GM18868 (cell line): Measurements from ENCODE around the gene SLC4A8.
A peak's percentile ranks its signal among the peaks of the same experiment; 100 is the strongest.

Source experiments
- ATAC-seq: cut with Tn5 transposase; IDR thresholded peaks from one replicate; pipeline ENCODE4 v1.9.1; 2021; ENCODE audit warnings: mild to moderate bottlenecking, moderate library complexity; ENCODE audit not compliant: unreplicated experiment

The SLC4A8 gene

DNA sequence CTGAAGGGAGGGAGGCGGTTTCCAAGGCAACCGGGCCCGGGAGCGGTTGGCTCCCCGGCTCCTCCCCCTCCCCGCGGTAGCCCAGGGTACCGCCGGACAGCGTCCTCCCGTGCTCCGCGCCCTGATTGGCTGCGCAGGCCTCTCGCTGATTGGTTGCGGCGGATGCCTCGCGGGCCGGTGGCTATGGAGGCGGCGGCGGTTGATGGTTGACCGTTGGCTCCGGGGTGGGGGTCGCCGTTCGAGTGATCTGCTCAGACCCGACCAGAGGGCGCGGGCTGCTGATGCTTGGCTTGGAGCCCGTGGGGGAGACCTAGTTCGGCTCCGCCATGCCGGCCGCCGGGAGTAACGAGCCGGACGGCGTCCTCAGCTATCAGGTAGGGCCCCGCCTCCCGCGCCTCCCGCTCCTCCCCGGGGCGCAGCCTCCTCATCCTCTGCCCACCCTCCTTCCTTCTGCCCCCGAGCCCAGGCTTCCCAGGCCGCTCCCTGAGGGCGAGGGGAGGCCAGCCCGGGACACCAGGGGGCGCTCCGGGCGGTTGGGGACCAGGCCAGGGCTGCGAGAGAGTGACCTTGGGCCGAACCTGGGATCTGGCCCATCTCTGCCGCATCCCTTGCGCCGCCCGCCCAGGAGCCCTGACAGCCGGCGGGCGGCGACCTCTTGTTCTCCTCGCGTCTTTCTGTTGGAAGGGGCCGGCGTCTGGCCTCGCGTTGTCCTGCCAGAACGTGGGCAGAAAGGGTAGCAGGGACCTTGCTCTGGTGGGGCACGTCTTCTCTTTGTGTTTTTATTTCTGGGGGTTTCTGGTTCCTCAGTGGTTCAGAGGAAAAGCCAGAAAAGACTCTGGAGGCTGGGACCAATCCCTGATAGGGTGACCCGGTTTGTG, at the start of gene SLC4A8:
Gene SLC4A8 (plus strand): TSS at position 170 of the 878 bp plus-strand sequence. CDS start 157 bp downstream, at position 327.
- peak; percentile 92 for ATAC-seq

DNA sequence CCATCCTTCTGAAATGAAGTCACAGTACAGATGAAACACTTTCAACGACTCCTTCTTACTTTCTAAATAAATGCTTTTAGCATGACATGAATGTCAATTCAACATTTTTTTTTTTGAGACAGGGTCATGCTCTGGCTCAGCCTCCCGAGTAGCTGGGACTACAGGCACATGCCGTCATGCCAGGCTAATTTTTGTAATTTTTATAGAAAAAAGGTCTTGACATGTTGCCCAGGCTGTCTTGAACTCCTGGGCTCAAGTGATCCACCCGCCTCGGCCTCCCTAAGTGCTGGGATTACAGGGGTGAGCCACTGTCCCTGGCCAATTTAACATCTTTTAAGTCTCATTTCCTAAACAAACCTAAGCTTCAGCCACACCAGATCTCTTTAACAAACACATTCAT, 49.8 kb upstream of the SLC4A8 start:
- no peak for ATAC-seq

GRCh38 chr12:51377099-51377984, 47.3 kb upstream of the SLC4A8 start:
- no peak for ATAC-seq

DNA sequence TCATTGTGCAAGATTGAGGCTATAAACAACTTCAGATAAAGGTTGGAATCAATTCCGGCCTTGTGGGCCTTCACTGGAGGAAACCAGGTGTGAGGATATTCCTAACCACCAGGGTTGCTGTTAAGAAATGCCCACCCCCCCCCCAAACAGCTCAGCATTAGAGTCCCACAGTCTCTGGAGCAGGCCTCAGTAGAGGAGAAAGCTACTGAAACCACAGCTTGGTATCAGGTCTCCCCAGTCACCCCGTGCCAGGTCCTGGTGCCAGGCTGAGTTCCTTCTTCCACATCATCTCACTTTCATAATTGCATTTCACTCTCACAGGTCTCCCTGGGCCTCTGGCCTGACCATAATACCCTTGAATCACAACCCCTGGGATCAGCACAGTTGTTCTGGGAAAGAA, 45.9 kb upstream of the SLC4A8 start:
- no peak for ATAC-seq

GRCh38 chr12:51379571-51379970, 45.1 kb upstream of the SLC4A8 start:
- ATAC-seq = no peak

- no peak for ATAC-seq
These were observed 43.2 kb upstream of the SLC4A8 start for GRCh38 chr12:51381226-51382079.

- no peak for ATAC-seq
These were observed 42.5 kb upstream of the SLC4A8 start for GRCh38 chr12:51382173-51382572.

DNA sequence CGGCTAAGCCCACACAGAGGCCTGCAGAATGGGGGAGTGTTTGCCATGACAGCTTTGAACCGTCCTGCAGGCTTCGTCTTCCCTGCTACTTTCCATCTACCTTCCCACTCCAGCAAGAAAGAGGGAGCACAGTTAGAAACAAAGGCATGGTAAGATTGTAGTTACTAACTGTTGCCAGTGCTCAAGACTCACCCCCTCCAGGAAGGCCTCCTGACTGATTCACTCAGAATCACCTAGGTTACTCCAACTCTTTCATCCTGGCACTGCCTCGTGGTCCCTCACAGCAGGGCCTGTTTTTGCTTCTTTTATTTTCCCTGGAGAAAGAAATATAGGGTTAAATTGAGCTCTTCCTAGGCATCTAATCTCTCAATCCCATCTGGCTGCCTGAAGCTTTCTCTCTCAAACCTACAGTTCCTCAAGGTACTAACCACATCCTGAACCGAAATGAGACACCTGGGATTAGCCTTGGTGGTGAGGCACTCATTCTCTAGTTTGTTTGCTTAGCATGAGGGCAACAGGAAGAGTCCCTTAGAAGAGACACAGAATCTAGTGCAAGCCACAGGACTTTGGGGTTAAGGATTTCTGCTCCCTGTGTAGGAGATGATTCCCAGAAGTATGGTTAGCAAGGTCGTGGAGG, 41.2 kb upstream of the SLC4A8 start:
- ATAC-seq = no peak

GRCh38 chr12:51386351-51386750, 38.3 kb upstream of the SLC4A8 start:
- ATAC-seq = no peak

- ATAC-seq = no peak
These were observed 36.4 kb upstream of the SLC4A8 start for GRCh38 chr12:51388069-51388799.

DNA sequence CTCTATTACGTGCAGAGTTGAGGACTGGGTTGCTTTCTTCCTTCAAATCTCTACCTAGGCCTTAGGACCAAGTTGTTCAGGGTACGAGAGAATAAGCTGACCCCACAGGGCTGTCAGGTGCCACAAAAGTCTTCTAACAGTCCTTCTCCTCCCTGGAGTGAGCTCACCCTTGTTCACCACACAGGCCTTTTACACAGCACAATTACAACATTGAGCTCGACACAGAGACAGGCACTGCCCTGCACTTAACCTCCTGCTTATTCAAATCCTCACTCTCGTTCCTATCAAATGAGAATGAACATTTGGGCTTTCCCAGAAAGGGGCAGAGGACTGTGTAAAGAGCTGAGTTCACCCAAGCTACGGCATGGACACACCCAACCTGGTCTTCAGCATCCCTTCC, 35.8 kb upstream of the SLC4A8 start:
- no peak for ATAC-seq

DNA sequence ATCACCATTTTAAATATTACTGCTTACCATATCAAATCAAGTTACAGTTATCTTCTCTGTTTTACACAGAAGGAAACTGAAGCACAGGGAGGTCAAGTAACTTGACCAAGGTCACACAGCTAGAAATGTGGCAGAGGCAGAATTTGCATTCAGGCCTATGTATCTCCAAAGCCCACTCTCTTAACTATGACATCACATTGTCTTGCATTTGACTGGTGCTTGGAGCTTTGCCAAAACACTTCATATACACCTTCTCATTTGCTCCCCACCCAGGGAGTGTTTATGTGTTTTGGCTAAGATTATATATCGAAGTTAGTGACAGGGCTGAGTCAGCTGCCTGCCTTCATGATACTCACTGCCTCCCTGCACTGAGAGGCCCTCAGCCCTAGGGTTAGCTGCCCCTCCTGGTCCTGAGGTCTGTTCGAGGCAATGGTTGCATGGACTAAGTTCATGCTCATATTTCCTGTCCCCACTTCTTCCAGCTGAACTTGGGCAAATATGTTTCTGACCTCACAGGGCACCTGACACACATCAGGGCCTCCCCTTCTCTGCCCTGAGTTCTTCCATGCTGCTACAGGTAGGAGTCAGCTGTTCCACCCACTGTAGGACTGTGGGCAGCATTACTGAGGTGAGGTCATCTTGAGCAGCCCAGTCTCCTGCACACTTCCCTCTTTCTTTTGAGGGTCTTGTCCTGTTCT, 35.2 kb upstream of the SLC4A8 start:
- no peak for ATAC-seq

DNA sequence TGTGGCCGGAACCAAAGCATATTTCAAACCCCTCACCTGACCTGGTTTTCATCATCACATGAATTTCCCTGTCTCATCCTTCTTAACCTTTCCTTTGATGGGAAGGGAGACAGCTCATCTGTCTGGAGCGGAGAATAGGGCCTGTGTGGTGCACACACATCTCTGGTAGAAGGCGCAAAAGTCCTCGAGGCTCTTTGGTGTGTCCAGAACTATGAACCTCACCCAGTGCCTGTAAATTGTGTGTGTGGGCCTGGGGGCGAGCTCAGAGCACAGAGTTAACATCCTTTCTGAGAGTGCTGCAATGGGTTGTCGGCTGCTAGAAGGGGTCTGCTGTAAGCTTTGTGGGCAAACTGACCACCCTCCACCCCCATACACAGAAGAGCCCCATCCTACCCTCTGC, 34.2 kb upstream of the SLC4A8 start:
- ATAC-seq = no peak

DNA sequence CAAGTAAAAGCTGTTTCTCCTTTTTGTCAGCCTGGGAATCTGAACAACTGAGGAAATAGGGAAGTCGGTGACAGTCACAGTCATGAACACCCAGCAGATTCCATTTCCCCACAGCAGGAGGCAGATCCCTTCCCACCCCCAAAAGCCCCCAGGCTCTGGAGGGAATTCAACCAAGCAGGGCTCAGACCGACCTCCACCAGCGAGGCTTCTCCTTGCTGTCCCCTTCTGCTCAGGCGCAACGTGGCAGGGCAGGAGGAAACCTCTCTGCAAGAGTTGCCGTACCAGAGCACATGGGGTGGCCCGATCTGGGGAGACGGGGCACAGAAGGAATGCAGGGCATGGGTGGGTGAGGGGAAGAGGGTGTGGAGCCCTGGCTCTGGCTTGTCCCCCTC, 33.7 kb upstream of the SLC4A8 start:
- peak; percentile 12 for ATAC-seq

DNA sequence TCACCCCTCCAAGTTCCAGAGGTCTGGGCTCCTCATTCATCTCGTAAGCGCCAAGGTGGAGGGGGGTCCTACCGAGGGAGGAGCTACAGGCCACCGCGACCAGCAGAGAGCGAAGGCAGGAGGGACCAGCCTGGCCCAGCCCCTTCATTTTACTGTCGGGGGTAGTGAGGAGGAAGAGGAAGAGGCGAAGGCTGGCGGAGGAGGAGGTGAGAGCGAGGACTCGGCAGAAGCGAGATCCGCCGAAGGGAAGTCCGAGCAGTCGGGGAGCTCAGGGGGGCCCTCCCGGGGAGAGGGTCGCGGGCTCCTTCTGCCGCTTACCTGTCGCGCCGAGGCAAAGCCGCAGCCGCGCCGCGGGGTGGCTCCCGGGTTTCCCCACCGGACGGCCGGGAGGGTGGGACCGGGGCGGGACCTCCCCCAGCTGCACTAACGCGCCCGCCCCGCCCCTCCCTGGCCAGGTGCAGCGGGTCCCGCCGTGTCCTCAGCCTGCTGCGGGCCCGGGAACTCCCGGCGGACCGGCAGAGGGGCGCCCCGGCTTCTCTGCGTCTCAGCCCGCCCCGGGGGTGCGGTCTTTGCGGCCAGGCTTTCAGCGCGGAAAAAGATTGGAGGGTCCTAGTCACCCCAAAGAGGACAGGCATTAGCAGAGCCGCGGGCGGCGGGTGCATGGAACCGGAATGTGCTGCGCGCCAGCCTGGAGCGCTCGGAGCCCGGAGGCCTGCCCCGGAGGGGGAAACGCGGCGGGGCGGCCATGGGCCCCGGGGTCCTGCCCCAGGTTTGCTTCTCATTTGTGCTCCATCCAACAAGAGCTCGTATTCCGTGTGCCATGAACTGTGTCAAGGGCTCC, 33.1 kb upstream of the SLC4A8 start, which contains the start of gene GALNT6:
Gene GALNT6 (minus strand): TSS at position 124 of the 841 bp plus-strand sequence. CDS start 11,625 bp downstream, outside the sequence.
- peak; percentile 37 for ATAC-seq

DNA sequence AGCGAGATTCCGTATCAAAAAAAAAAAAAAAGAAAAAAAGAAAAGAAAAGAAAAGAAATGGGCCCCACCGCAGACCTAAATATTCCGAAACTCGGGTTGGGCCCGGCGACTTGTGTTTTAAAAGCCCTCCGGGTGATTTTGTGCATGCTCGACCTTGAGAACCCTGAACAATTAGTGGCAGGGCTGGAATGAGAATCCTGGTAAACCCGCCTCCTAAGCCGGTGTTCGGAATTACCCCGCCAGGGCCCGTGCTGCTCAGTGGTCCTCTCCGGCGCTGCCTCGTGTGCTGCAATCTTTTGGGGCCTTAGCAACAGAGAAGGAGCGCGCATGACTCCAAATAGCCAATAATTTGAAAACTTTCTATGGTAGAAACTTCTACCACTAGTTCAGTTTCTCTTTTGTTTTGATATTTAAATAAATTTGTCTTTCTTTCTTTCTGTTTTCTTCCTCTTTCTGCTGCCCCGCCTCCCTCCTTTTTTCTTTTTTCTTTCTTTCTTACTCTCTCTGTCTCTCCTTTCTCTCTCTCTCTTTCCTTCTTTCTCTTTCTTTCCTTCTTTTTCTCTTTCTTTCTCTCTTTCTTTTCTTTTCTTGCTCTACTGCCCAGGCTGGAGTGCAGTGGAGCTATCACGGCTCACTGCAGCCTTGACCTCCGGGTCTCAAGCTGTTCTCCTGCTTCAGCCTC, 31.9 kb upstream of the SLC4A8 start:
- peak; percentile 33 for ATAC-seq
